ENCODE measurements around the gene SMARCE1. TPM values are rescaled to one million over a fixed set of nuclear protein-coding genes. Genes with fewer than 3 reads are reported as not detected.
"Not testable (repeated sequence)": the region's sequence is repeated elsewhere in the genome, so short reads cannot be mapped to it uniquely, and the experiment has no call there.

The SMARCE1 gene
- total and polyA plus RNA-seq, 2 of the 4 experiments (the other 2 are of a cell fraction), result 66.2 to 119 TPM

- H3K18ac ChIP-seq (ENCODE audit: low read depth, low read length); H2AK9ac ChIP-seq (replicated peaks; ENCODE audit: low read depth, low read length, poor library complexity); H4K5ac ChIP-seq (ENCODE audit: low read depth, low read length); H3K9ac ChIP-seq (ENCODE audit: low read depth, low read length); H2BK20ac ChIP-seq (ENCODE audit: low read depth, low read length); H4K8ac ChIP-seq (ENCODE audit: low read depth in 2 of 2, low read length in 2 of 2); H3K27ac ChIP-seq (ENCODE audit: insufficient read depth, low read length); ATAC-seq (ENCODE audit: low read depth); H3K79me1 ChIP-seq (ENCODE audit: low read depth in 1 of 2, low read length in 2 of 2); H3K4ac ChIP-seq (ENCODE audit: low read depth, low read length); H2AK5ac ChIP-seq (ENCODE audit: low read depth, low read length); H2AFZ ChIP-seq (replicated peaks; ENCODE audit: low read length, poor library complexity); H3K4me2 ChIP-seq (ENCODE audit: low read depth, low read length); H4K91ac ChIP-seq (ENCODE audit: insufficient read depth, low read depth, low read length); H3K36me3 ChIP-seq (ENCODE audit: control insufficient read depth, insufficient read depth, low read length); CTCF ChIA-PET; H2BK5ac ChIP-seq (ENCODE audit: low read depth, low read length, poor library complexity, severe bottlenecking); DNase-seq; H4K20me1 ChIP-seq (ENCODE audit: insufficient read depth, low read length); POLR2A ChIA-PET (ENCODE audit: unreplicated experiment); H2BK120ac ChIP-seq (ENCODE audit: low read depth, low read length); in situ Hi-C loops (cut with MboI; ENCODE audit: low sequenced_read_pairs); H3K23ac ChIP-seq (ENCODE audit: low read depth, low read length); H3K14ac ChIP-seq (replicated peaks; ENCODE audit: low read depth, low read length); H3K4me1 ChIP-seq (ENCODE audit: control insufficient read depth, insufficient read depth, low read length); BruUV-seq (replicated peaks); H2BK15ac ChIP-seq (ENCODE audit: low read depth, low read length); dilution Hi-C loops (cut with HindIII; ENCODE audit: low sequenced_read_pairs, unreplicated experiment); H3K9me3 ChIP-seq (ENCODE audit: control insufficient read depth, insufficient read depth, low read length); H3K4me3 ChIP-seq (ENCODE audit: insufficient read depth, low read depth, low read length); intact Hi-C loops (cut with micrococcal nuclease); H3K56ac ChIP-seq (ENCODE audit: extremely low read depth, insufficient read depth, low read length); H3K9me1 ChIP-seq (ENCODE audit: insufficient read depth, low read length): not testable (repeated sequence)
- no CpG with 5 or more reads among the region's 2 CpGs for WGBS, 2 experiments (ENCODE audit: extremely low coverage in 2 of 2, insufficient read length in 1 of 2)
- H3K27me3 ChIP-seq (ENCODE audit: control insufficient read depth, insufficient read depth, low read length), result peaks cover 34% of the 10 kb centered on the region
Observed at GRCh38 chr17:40584950-40585349, 62.7 kb downstream of the SMARCE1 start.

Measured in IMR-90 (cell line).